ENCODE results near the gene SYT9.

- no peak for TF ChIP-seq CTCF (IDR thresholded peaks at IDR 0.05)
- TF ChIP-seq EZH2 (IDR thresholded peaks at IDR 0.05; ENCODE audit: borderline replicate concordance, insufficient read depth, low read depth, low read length, poor library complexity, severe bottlenecking), result no peak
These were observed 133.8 kb downstream of the SYT9 start for GRCh38 chr11:7385532-7385931.

All from B cell (primary cell).